Measurements from ENCODE around the gene DZIP1. TPM values are rescaled to one million over a fixed set of nuclear protein-coding genes. Genes with fewer than 3 reads are reported as not detected.

DZIP1 gene
- total RNA-seq, 3 donors from 2014 or later (not counting 1 experiment from before 2014, with no cell fraction given) = not detected

DNA sequence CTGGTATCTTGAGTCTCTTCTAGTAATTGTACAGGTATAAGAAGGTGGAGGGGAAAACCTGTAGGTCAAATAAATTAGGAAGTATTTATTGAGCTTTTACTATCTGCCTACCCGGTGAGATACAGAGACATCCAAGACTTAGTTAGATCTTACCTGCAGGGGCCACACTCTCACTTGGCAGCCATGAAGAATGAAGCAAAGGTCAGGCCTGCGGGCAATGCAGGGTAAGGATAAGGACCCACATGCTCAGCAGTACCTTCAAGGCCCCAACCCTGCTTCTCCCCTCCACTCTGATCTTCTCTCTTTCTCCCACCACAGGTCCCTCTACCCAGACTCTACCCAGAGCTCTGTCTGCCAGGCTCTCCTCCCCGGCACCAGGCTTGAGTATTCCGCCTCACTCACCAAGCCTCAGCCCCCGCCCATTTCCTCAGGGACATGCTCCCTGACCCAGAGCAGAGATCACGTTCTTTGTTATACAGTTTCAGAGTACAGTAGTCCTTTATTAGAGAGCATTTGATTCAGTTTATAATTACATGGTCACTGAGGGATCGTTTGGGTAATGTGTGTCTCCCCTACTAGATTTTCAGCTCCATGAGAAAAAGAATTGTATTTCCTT lies 110.9 kb downstream of the DZIP1 start:
- no peak overlapping the region for H3K4me3 Mint-ChIP-seq
- H3K27me3 Mint-ChIP-seq (ENCODE audit: low read depth in 2 of 2) = peaks cover 13 to 14% of the 10 kb centered on the region in 2 donors
- no peaks in the 10 kb centered on the region for H3K4me1 ChIP-seq (ENCODE audit: control insufficient read depth, insufficient read depth, low read length)

GRCh38 chr13:95530178-95530577 lies 114.3 kb downstream of the DZIP1 start:
- Mint-ChIP-seq H3K27ac (no peak overlapping the region), H3K4me1 (no peaks in the 10 kb centered on the region), H3K9me3 (no peaks in the 10 kb centered on the region), H3K36me3 (no peaks in the 10 kb centered on the region), H3K27me3 (ENCODE audit: low read depth in 2 of 2) (peaks cover 8 to 17% of the 10 kb centered on the region in 2 donors), H3K4me3 (no peak overlapping the region)
- no peak for DNase-seq
- Histone ChIP-seq H3K27ac (ENCODE audit: low read length) (no peak overlapping the region), H3K36me3 (ENCODE audit: control insufficient read depth, insufficient read depth, low read length) (no peaks in the 10 kb centered on the region), H3K27me3 (ENCODE audit: control insufficient read depth, insufficient read depth, low read length) (peaks cover 2% of the 10 kb centered on the region), H3K4me3 (ENCODE audit: low read length) (no peak overlapping the region), H3K9me3 (ENCODE audit: control insufficient read depth, insufficient read depth, low read length) (no peaks in the 10 kb centered on the region), H3K4me1 (ENCODE audit: control insufficient read depth, insufficient read depth, low read length) (no peaks in the 10 kb centered on the region)
- intact Hi-C loops (cut with micrococcal nuclease) = no loop called here
- 9% methylated on average over 5 of the region's 5 CpGs for WGBS (ENCODE audit: insufficient coverage)
- TF ChIP-seq, protein P1, sequence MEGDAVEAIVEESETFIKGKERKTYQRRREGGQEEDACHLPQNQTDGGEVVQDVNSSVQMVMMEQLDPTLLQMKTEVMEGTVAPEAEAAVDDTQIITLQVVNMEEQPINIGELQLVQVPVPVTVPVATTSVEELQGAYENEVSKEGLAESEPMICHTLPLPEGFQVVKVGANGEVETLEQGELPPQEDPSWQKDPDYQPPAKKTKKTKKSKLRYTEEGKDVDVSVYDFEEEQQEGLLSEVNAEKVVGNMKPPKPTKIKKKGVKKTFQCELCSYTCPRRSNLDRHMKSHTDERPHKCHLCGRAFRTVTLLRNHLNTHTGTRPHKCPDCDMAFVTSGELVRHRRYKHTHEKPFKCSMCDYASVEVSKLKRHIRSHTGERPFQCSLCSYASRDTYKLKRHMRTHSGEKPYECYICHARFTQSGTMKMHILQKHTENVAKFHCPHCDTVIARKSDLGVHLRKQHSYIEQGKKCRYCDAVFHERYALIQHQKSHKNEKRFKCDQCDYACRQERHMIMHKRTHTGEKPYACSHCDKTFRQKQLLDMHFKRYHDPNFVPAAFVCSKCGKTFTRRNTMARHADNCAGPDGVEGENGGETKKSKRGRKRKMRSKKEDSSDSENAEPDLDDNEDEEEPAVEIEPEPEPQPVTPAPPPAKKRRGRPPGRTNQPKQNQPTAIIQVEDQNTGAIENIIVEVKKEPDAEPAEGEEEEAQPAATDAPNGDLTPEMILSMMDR (IDR thresholded peaks at IDR 0.05) = no peak
- ATAC-seq = no peak

More for the DNA sequence above, 110.9 kb downstream of the DZIP1 start:
- H3K27ac Mint-ChIP-seq = no peak overlapping the region
- Histone ChIP-seq H3K27ac (ENCODE audit: low read length) (no peak overlapping the region), H3K27me3 (ENCODE audit: control insufficient read depth, insufficient read depth, low read length) (peaks cover 2% of the 10 kb centered on the region), H3K36me3 (ENCODE audit: control insufficient read depth, insufficient read depth, low read length) (no peaks in the 10 kb centered on the region), H3K9me3 (ENCODE audit: control insufficient read depth, insufficient read depth, low read length) (no peaks in the 10 kb centered on the region), H3K4me3 (ENCODE audit: low read length) (no peak overlapping the region)
- no peaks in the 10 kb centered on the region for H3K36me3 Mint-ChIP-seq
- no peaks in the 10 kb centered on the region for H3K4me1 Mint-ChIP-seq
- ATAC-seq = no peak
- no peaks in the 10 kb centered on the region for H3K9me3 Mint-ChIP-seq
- no peak for DNase-seq
- 84% methylated on average over 6 of the region's 7 CpGs for WGBS (ENCODE audit: insufficient coverage)
- intact Hi-C loops (cut with micrococcal nuclease) = no loop called here
- TF ChIP-seq, protein P1 (IDR thresholded peaks at IDR 0.05) = no peak

Other genes with a start within 250 kb of the DZIP1 start
- gene CLDN10, start 92.0 kb downstream of the DZIP1 start, total RNA-seq = not detected
- gene DNAJC3, start 32.4 kb upstream of the DZIP1 start, total RNA-seq = 10 to 100 TPM; 26.5 to 38.1 (median 29.0) TPM

Data from natural killer cell (primary cell).